WTC11 (cell line): ENCODE data around the gene NBEA.

Experiments used
- CREB1 ChIP-seq: sonication (generic); formaldehyde crosslinking; IDR thresholded peaks from 2 replicates; pipeline ENCODE4 v1.8.0; 2023; ENCODE audit warnings: mild to moderate bottlenecking, missing genetic modification reagents
- ETV6 ChIP-seq: sonication (generic); formaldehyde crosslinking; IDR thresholded peaks from 2 replicates; pipeline ENCODE4 v1.8.1; 2022; ENCODE audit warnings: mild to moderate bottlenecking, missing genetic modification reagents
- FOXP1 ChIP-seq: sonication (generic); formaldehyde crosslinking; IDR thresholded peaks from 2 replicates; pipeline ENCODE4 v1.8.0; 2022; ENCODE audit warnings: missing genetic modification reagents, mild to moderate bottlenecking, moderate library complexity, borderline replicate concordance
- NR3C1 ChIP-seq: sonication (generic); formaldehyde crosslinking; conservative IDR thresholded peaks from 2 replicates; pipeline ENCODE4 v1.8.1; 2023; ENCODE audit warnings: low read depth, mild to moderate bottlenecking, missing genetic modification reagents
- SP1 ChIP-seq: sonication (generic); formaldehyde crosslinking; conservative IDR thresholded peaks from 2 replicates; pipeline ENCODE4 v1.8.1; 2022; ENCODE audit warnings: missing genetic modification reagents
- TEAD4 ChIP-seq: sonication (generic); formaldehyde crosslinking; IDR thresholded peaks from 2 replicates; pipeline ENCODE4 v1.8.0; 2022; ENCODE audit warnings: mild to moderate bottlenecking, missing genetic modification reagents
- ZNF317 ChIP-seq: sonication (generic); formaldehyde crosslinking; IDR thresholded peaks from 2 replicates; pipeline ENCODE4 v1.8.1; 2023; ENCODE audit warnings: low read depth, mild to moderate bottlenecking, moderate library complexity, missing genetic modification reagents, borderline replicate concordance
- ZNF416 ChIP-seq: fragments of 250-450 bp; sonication (Bioruptor Pico); IDR thresholded peaks from 2 replicates; pipeline ENCODE4 v1.9.0; 2021; ENCODE audit warnings: mild to moderate bottlenecking, inconsistent platforms
- TF ChIP-seq, protein P1 (sequence below): sonication (generic); formaldehyde crosslinking; conservative IDR thresholded peaks from 2 replicates; pipeline ENCODE4 v1.8.1; 2022; ENCODE audit warnings: mild to moderate bottlenecking, missing genetic modification reagents
- TF ChIP-seq, protein P2 (sequence below): fragments of 200-600 bp; IDR thresholded peaks from 2 replicates; pipeline ENCODE4 v1.8.0; 2022; ENCODE audit warnings: antibody characterized with exemption
- TF ChIP-seq, protein P3 (sequence below): sonication (generic); formaldehyde crosslinking; IDR thresholded peaks from 2 replicates; pipeline ENCODE4 v1.8.1; 2023; ENCODE audit warnings: mild to moderate bottlenecking, moderate library complexity, missing genetic modification reagents
- TF ChIP-seq, protein P4 (sequence below): fragments of 250-450 bp; sonication (Bioruptor Pico); IDR thresholded peaks from 2 replicates; pipeline ENCODE4 v1.8.0; 2021; ENCODE audit warnings: mild to moderate bottlenecking
- TF ChIP-seq, protein P5 (sequence below): sonication (generic); formaldehyde crosslinking; IDR thresholded peaks from 2 replicates; pipeline ENCODE4 v1.8.1; 2023; ENCODE audit warnings: mild to moderate bottlenecking, missing genetic modification reagents, moderate library complexity
- TF ChIP-seq, protein P6 (sequence below): sonication (generic); formaldehyde crosslinking; IDR thresholded peaks from 2 replicates; pipeline ENCODE4 v1.8.0; 2022; ENCODE audit warnings: mild to moderate bottlenecking, missing genetic modification reagents

DNA sequence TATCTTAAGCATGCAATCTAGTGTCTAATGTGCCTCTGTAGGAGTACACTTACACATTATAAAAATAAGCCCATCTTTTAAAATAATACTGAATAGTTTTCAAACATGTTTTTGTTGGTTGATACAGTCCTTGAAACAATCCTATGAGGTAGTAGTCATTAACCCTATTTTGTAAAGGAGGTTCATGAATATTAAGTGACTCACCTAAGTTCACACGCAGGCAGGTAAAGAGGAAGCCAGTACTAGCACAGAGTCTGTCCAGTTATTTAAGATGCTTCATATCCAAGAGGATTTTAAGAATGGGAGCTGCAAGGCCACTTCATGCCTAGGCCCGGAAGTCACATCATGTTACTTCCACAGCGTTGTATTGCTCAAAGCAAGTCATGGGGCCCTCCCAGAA is 655.4 kb downstream of the NBEA start:
- TF ChIP-seq ZNF317 (CRISPR knock-in tag), result no peak
- TF ChIP-seq, protein P1, sequence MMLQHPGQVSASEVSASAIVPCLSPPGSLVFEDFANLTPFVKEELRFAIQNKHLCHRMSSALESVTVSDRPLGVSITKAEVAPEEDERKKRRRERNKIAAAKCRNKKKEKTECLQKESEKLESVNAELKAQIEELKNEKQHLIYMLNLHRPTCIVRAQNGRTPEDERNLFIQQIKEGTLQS (CRISPR knock-in tag), result no peak
- TF ChIP-seq, protein P2, sequence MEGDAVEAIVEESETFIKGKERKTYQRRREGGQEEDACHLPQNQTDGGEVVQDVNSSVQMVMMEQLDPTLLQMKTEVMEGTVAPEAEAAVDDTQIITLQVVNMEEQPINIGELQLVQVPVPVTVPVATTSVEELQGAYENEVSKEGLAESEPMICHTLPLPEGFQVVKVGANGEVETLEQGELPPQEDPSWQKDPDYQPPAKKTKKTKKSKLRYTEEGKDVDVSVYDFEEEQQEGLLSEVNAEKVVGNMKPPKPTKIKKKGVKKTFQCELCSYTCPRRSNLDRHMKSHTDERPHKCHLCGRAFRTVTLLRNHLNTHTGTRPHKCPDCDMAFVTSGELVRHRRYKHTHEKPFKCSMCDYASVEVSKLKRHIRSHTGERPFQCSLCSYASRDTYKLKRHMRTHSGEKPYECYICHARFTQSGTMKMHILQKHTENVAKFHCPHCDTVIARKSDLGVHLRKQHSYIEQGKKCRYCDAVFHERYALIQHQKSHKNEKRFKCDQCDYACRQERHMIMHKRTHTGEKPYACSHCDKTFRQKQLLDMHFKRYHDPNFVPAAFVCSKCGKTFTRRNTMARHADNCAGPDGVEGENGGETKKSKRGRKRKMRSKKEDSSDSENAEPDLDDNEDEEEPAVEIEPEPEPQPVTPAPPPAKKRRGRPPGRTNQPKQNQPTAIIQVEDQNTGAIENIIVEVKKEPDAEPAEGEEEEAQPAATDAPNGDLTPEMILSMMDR, result no peak
- TF ChIP-seq, protein P3, sequence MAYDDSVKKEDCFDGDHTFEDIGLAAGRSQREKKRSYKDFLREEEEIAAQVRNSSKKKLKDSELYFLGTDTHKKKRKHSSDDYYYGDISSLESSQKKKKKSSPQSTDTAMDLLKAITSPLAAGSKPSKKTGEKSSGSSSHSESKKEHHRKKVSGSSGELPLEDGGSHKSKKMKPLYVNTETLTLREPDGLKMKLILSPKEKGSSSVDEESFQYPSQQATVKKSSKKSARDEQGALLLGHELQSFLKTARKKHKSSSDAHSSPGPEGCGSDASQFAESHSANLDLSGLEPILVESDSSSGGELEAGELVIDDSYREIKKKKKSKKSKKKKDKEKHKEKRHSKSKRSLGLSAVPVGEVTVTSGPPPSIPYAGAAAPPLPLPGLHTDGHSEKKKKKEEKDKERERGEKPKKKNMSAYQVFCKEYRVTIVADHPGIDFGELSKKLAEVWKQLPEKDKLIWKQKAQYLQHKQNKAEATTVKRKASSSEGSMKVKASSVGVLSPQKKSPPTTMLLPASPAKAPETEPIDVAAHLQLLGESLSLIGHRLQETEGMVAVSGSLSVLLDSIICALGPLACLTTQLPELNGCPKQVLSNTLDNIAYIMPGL (CRISPR knock-in tag), result no peak
- TF ChIP-seq CREB1 (CRISPR knock-in tag), result no peak
- TF ChIP-seq, protein P4, sequence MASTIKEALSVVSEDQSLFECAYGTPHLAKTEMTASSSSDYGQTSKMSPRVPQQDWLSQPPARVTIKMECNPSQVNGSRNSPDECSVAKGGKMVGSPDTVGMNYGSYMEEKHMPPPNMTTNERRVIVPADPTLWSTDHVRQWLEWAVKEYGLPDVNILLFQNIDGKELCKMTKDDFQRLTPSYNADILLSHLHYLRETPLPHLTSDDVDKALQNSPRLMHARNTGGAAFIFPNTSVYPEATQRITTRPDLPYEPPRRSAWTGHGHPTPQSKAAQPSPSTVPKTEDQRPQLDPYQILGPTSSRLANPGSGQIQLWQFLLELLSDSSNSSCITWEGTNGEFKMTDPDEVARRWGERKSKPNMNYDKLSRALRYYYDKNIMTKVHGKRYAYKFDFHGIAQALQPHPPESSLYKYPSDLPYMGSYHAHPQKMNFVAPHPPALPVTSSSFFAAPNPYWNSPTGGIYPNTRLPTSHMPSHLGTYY, result no peak
- TF ChIP-seq FOXP1 (CRISPR knock-in tag), result no peak
- no peak for TF ChIP-seq SP1 (CRISPR knock-in tag)
- TF ChIP-seq NR3C1 (CRISPR knock-in tag), result no peak
- TF ChIP-seq, protein P5, sequence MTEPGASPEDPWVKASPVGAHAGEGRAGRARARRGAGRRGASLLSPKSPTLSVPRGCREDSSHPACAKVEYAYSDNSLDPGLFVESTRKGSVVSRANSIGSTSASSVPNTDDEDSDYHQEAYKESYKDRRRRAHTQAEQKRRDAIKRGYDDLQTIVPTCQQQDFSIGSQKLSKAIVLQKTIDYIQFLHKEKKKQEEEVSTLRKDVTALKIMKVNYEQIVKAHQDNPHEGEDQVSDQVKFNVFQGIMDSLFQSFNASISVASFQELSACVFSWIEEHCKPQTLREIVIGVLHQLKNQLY (CRISPR knock-in tag), result no peak
- TF ChIP-seq TEAD4 (CRISPR knock-in tag), result no peak
- TF ChIP-seq, protein P6, sequence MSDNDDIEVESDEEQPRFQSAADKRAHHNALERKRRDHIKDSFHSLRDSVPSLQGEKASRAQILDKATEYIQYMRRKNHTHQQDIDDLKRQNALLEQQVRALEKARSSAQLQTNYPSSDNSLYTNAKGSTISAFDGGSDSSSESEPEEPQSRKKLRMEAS (CRISPR knock-in tag), result no peak
- TF ChIP-seq ETV6 (CRISPR knock-in tag), result no peak
- TF ChIP-seq ZNF416 (CRISPR knock-in tag), result no peak
